RKO (cell line): ENCODE data around the gene IL1A.

Experiments used
- DNase-seq: peaks from one replicate; pipeline ENCODE4 v3.0.0-alpha.2; 2016; ENCODE audit warnings: low spot score

IL1A gene

GRCh38 chr2:112726487-112727190 lies 57.7 kb downstream of the IL1A start:
- peak; percentile 85 for DNase-seq

GRCh38 chr2:112725545-112726457 lies 58.5 kb downstream of the IL1A start:
- no peak for DNase-seq

GRCh38 chr2:112724591-112725525 lies 59.4 kb downstream of the IL1A start:
- no peak for DNase-seq

GRCh38 chr2:112723995-112724394 lies 60.3 kb downstream of the IL1A start:
- DNase-seq = no peak
